OCI-LY7 (cell line): ENCODE measurements around the gene RFX8. TPM values are rescaled to one million over a fixed set of nuclear protein-coding genes. Genes with fewer than 3 reads are reported as not detected.

Source experiments
- BruUV-seq: library from RNA; stranded (reverse); fragments of 400-500 nt; replicated peaks from 2 replicates; lab custom pipeline; 2021; lab: Mats Ljungman, UMichigan
- CTCF ChIA-PET: fragments of 300-600 bp; sonication (Branson Sonifier 250); formaldehyde crosslinking; loops from one replicate; lab custom pipeline; 2022; ENCODE audit warnings: antibody characterized with exemption; ENCODE audit not compliant: unreplicated experiment; lab: Charles Lee
- POLR2A ChIA-PET: fragments of 300-600 bp; sonication (Branson Sonifier 250); formaldehyde crosslinking; loops from one replicate; lab custom pipeline; 2022; ENCODE audit warnings: antibody characterized with exemption; lab: Charles Lee
- DNase-seq: peaks from one replicate; pipeline ENCODE4 v3.0.0-alpha.2; 2015; ENCODE audit warnings: low spot score
- H2AFZ ChIP-seq: fragments of 200-600 bp; sonication (generic), shearing (Covaris generic); 2 replicates; pipeline ENCODE4 v1.6.1; 2014; ENCODE audit warnings: mild to moderate bottlenecking, antibody characterized with exemption, low read length, moderate library complexity
- H3K27ac ChIP-seq: fragments of 200-600 bp; sonication (generic); 2 replicates; pipeline ENCODE4 v1.5.1; 2014; ENCODE audit warnings: mixed run types, low read depth, mild to moderate bottlenecking, moderate library complexity, low read length, inconsistent platforms; ENCODE audit not compliant: poor library complexity, severe bottlenecking
- H3K36me3 ChIP-seq: fragments of 200-600 bp; sonication (generic); 2 replicates; pipeline ENCODE4 v1.6.1; 2014; ENCODE audit warnings: mild to moderate bottlenecking, antibody characterized with exemption, low read length, moderate library complexity, mixed read lengths; ENCODE audit not compliant: insufficient read depth
- H3K4me1 ChIP-seq: fragments of 200-600 bp; sonication (generic); 2 replicates; pipeline ENCODE4 v1.5.1; 2014; ENCODE audit warnings: mild to moderate bottlenecking, low read length; ENCODE audit not compliant: insufficient read depth, poor library complexity, severe bottlenecking
- H3K4me2 ChIP-seq: fragments of 200-600 bp; sonication (generic); 2 replicates; pipeline ENCODE4 v1.6.1; 2014; ENCODE audit warnings: mild to moderate bottlenecking, low read length
- H3K4me3 ChIP-seq: fragments of 200-600 bp; sonication (generic); 2 replicates; pipeline ENCODE4 v1.5.1; 2014; ENCODE audit warnings: mild to moderate bottlenecking, low read depth, low read length; ENCODE audit not compliant: poor library complexity, severe bottlenecking
- H3K79me2 ChIP-seq: fragments of 200-600 bp; sonication (generic); 2 replicates; pipeline ENCODE4 v1.6.1; 2016; ENCODE audit warnings: low read depth, mild to moderate bottlenecking, low read length, moderate library complexity, mixed read lengths; ENCODE audit not compliant: insufficient read depth
- H3K9me2 ChIP-seq: fragments of 200-600 bp; sonication (generic); 2 replicates; pipeline ENCODE4 v1.6.1; 2016; ENCODE audit warnings: mild to moderate bottlenecking, low read length, mixed read lengths; ENCODE audit not compliant: insufficient read depth
- H3K9me3 ChIP-seq: fragments of 200-600 bp; sonication (generic); 2 replicates; pipeline ENCODE4 v1.6.1; 2014; ENCODE audit warnings: mild to moderate bottlenecking, mixed run types, low read length, mixed read lengths
- H4K20me1 ChIP-seq: fragments of 200-600 bp; sonication (generic); 2 replicates; pipeline ENCODE4 v1.6.1; 2014; ENCODE audit warnings: mild to moderate bottlenecking, antibody characterized with exemption, low read length, moderate library complexity, mixed read lengths; ENCODE audit not compliant: insufficient read depth
- CTCF ChIP-seq: fragments of 200-600 bp; sonication (generic); conservative IDR thresholded peaks from 2 replicates; pipeline ENCODE4 v1.5.1; 2014; ENCODE audit warnings: mild to moderate bottlenecking, antibody characterized with exemption, low read length, moderate library complexity, mixed read lengths
- EZH2phosphoT487 ChIP-seq: fragments of 200-600 bp; sonication (generic); IDR thresholded peaks from 2 replicates; pipeline ENCODE4 v1.6.1; 2018; ENCODE audit warnings: low read depth, borderline replicate concordance, mild to moderate bottlenecking, mixed run types, antibody characterized with exemption, low read length, moderate library complexity, mixed read lengths
- intact Hi-C: fragments of 100-400 bp; cut with micrococcal nuclease; formaldehyde crosslinking; loops from one replicate; pipeline ENCODE4 v1.10.0; 2022; ENCODE audit not compliant: unreplicated experiment
- total RNA-seq, 2 experiments: library from RNA; depleted of rRNA in 1 of 2; stranded (reverse); fragments of >200 nt in 1 of 2; shearing (Covaris generic) in 1 of 2; gene quantifications; 2 replicates each; pipeline ENCODE4 v1.2.3, GENCODE V29; 2014 to 2022

The RFX8 gene
- total RNA-seq, 2 experiments from 2014 or later: not detected

GRCh38 chr2:101362316-101362715 lies 112.6 kb downstream of the RFX8 start:
- H4K20me1 ChIP-seq: no peaks in the 10 kb centered on the region
- H3K79me2 ChIP-seq: no peaks in the 10 kb centered on the region
- H3K4me1 ChIP-seq: no peaks in the 10 kb centered on the region
- CTCF ChIA-PET: no interaction called here
- no peaks in the 10 kb centered on the region for H3K9me2 ChIP-seq
- no peak overlapping the region for H3K4me3 ChIP-seq
- H3K9me3 ChIP-seq: no peaks in the 10 kb centered on the region
- BruUV-seq: no TSS peak
- no peak for DNase-seq
- TF ChIP-seq CTCF: no peak
- no peak for TF ChIP-seq EZH2phosphoT487
- no peak overlapping the region for H2AFZ ChIP-seq
- no peak overlapping the region for H3K4me2 ChIP-seq
- no peaks in the 10 kb centered on the region for H3K36me3 ChIP-seq
- intact Hi-C loops: no loop called here
- POLR2A ChIA-PET: interaction anchor here (0.5 kb wide), 1 partner anchor 16 kb away, joined by 3 read pairs; no protein-coding TSS in a partner anchor
- no peak overlapping the region for H3K27ac ChIP-seq

- H3K79me2 ChIP-seq: no peaks in the 10 kb centered on the region
These were observed 113.4 kb downstream of the RFX8 start for GRCh38 chr2:101361522-101361921.

More at GRCh38 chr2:101361522-101361921, 113.4 kb downstream of the RFX8 start:
- CTCF ChIA-PET: no interaction called here
- no peak for TF ChIP-seq CTCF
- no peak for TF ChIP-seq EZH2phosphoT487
- Histone ChIP-seq H3K4me1 (no peaks in the 10 kb centered on the region), H3K36me3 (no peaks in the 10 kb centered on the region), H2AFZ (no peak overlapping the region), H3K4me2 (no peak overlapping the region), H3K27ac (no peak overlapping the region), H4K20me1 (no peaks in the 10 kb centered on the region), H3K4me3 (no peak overlapping the region), H3K9me2 (no peaks in the 10 kb centered on the region), H3K9me3 (no peaks in the 10 kb centered on the region)
- POLR2A ChIA-PET: no interaction called here
- no TSS peak for BruUV-seq
- DNase-seq: no peak
- intact Hi-C loops: no loop called here
